Activated T-helper 9 cell treated with anti-CD3 and anti-CD28 coated beads, Interleukin-2, amount 50 U/mL, for 16 hours (primary cell): Measurements from ENCODE around the gene FAM3D.

Experiments used
- DNase-seq: peaks from one replicate; pipeline ENCODE4 v3.0.0-alpha.2; 2020; ENCODE audit warnings: low read depth

FAM3D gene

GRCh38 chr3:58591517-58592510 lies 74.8 kb downstream of the FAM3D start:
- DNase-seq: no peak

GRCh38 chr3:58588030-58588614 lies 78.5 kb downstream of the FAM3D start:
- DNase-seq: no peak

- no peak for DNase-seq
Measured at GRCh38 chr3:58586776-58587192, 79.8 kb downstream of the FAM3D start.

- no peak for DNase-seq
Measured at GRCh38 chr3:58585994-58586393, 80.6 kb downstream of the FAM3D start.

- peak; percentile 40 for DNase-seq
Measured at GRCh38 chr3:58585005-58585786, 81.4 kb downstream of the FAM3D start.

- DNase-seq: no peak
Measured at GRCh38 chr3:58584690-58585004, 81.9 kb downstream of the FAM3D start.
